WTC11 (cell line): ENCODE results near the gene TMEM263. TPM values are rescaled to one million over a fixed set of nuclear protein-coding genes. Genes with fewer than 3 reads are reported as not detected.
A peak's percentile ranks its signal among the peaks of the same experiment; 100 is the strongest.

Experiments
- ATAC-seq: fragments of 200-7000 bp; cut with Tn5 transposase; 2 replicates; pipeline ENCODE4 v1.10.0; 2021; ENCODE audit warnings: mild to moderate bottlenecking, moderate library complexity
- Bru-seq: library from RNA; stranded (reverse); fragments of 400-500 nt; gene quantifications from one replicate; lab custom pipeline; 2021; lab: Mats Ljungman, UMichigan
- CTCF ChIA-PET: fragments of 300-600 bp; sonication (Branson Sonifier 250); formaldehyde crosslinking; loops from one replicate; lab custom pipeline; 2021; ENCODE audit warnings: antibody characterized with exemption; lab: Charles Lee
- POLR2A ChIA-PET: fragments of 350-600 bp; sonication (Branson Sonifier 250); formaldehyde crosslinking; loops from one replicate; lab custom pipeline; 2021; ENCODE audit warnings: antibody characterized with exemption; lab: Charles Lee
- DNase-seq: peaks from one replicate; pipeline ENCODE4 v3.0.0; 2021; ENCODE audit warnings: low spot score
- H3K27ac Mint-ChIP-seq: 2 replicates; pipeline ENCODE4 v1.8.0; 2021; ENCODE audit warnings: mixed read lengths
- H3K27me3 Mint-ChIP-seq: 2 replicates; pipeline ENCODE4 v1.8.0; 2021; ENCODE audit warnings: low read depth, mild to moderate bottlenecking, moderate library complexity, mixed read lengths
- H3K36me3 Mint-ChIP-seq: 2 replicates; pipeline ENCODE4 v1.8.0; 2021; ENCODE audit warnings: mixed read lengths
- H3K4me1 Mint-ChIP-seq: 2 replicates; pipeline ENCODE4 v1.8.0; 2022; ENCODE audit warnings: mixed read lengths
- H3K4me3 Mint-ChIP-seq: 2 replicates; pipeline ENCODE4 v1.8.0; 2021; ENCODE audit warnings: mild to moderate bottlenecking, moderate library complexity, mixed read lengths
- H3K9me3 Mint-ChIP-seq: 2 replicates; pipeline ENCODE4 v1.8.0; 2021; ENCODE audit warnings: mixed read lengths
- ARID4B ChIP-seq: sonication (generic); formaldehyde crosslinking; IDR thresholded peaks from 2 replicates; pipeline ENCODE4 v1.8.0; 2023; ENCODE audit warnings: missing genetic modification reagents, mild to moderate bottlenecking, borderline replicate concordance
- CTCF ChIP-seq: fragments of 200-600 bp; IDR thresholded peaks from 2 replicates; pipeline ENCODE4 v1.8.0; 2022; ENCODE audit warnings: antibody characterized with exemption
- GABPB1 ChIP-seq: sonication (generic); formaldehyde crosslinking; IDR thresholded peaks from 2 replicates; pipeline ENCODE4 v1.8.1; 2023; ENCODE audit warnings: mild to moderate bottlenecking, missing genetic modification reagents
- IRF1 ChIP-seq: sonication (generic); formaldehyde crosslinking; IDR thresholded peaks from 2 replicates; pipeline ENCODE4 v1.8.0; 2023; ENCODE audit warnings: missing genetic modification reagents
- JAZF1 ChIP-seq: fragments of 250-450 bp; sonication (Bioruptor Pico); IDR thresholded peaks from 2 replicates; pipeline ENCODE4 v1.9.0; 2021; ENCODE audit warnings: moderate library complexity, mild to moderate bottlenecking, inconsistent platforms
- MYBL2 ChIP-seq: sonication (generic); formaldehyde crosslinking; IDR thresholded peaks from 2 replicates; pipeline ENCODE4 v1.8.1; 2023; ENCODE audit warnings: mild to moderate bottlenecking, moderate library complexity, missing genetic modification reagents
- NFATC4 ChIP-seq: fragments of 250-450 bp; sonication (Bioruptor Pico); IDR thresholded peaks from 2 replicates; pipeline ENCODE4 v1.9.0; 2021; ENCODE audit warnings: mild to moderate bottlenecking
- NR1H2 ChIP-seq: sonication (generic); formaldehyde crosslinking; IDR thresholded peaks from 2 replicates; pipeline ENCODE4 v1.9.0; 2021; ENCODE audit warnings: mild to moderate bottlenecking, moderate library complexity, missing genetic modification reagents
- NR2C2 ChIP-seq: sonication (generic); formaldehyde crosslinking; IDR thresholded peaks from 2 replicates; pipeline ENCODE4 v1.8.0; 2022; ENCODE audit warnings: mild to moderate bottlenecking, missing genetic modification reagents
- PREB ChIP-seq: sonication (generic); formaldehyde crosslinking; IDR thresholded peaks from 2 replicates; pipeline ENCODE4 v1.8.1; 2022; ENCODE audit warnings: mild to moderate bottlenecking, missing genetic modification reagents, moderate library complexity, borderline replicate concordance
- RORB ChIP-seq: fragments of 250-450 bp; sonication (Bioruptor Pico); IDR thresholded peaks from 2 replicates; pipeline ENCODE4 v1.9.0; 2021; ENCODE audit warnings: mild to moderate bottlenecking
- STAT6 ChIP-seq: sonication (generic); formaldehyde crosslinking; conservative IDR thresholded peaks from 2 replicates; pipeline ENCODE4 v1.8.1; 2023; ENCODE audit warnings: mild to moderate bottlenecking, low read depth, missing genetic modification reagents, moderate library complexity
- TEAD4 ChIP-seq: sonication (generic); formaldehyde crosslinking; IDR thresholded peaks from 2 replicates; pipeline ENCODE4 v1.8.0; 2022; ENCODE audit warnings: mild to moderate bottlenecking, missing genetic modification reagents
- ZBTB43 ChIP-seq: sonication (generic); formaldehyde crosslinking; IDR thresholded peaks from 2 replicates; pipeline ENCODE4 v1.8.1; 2023; ENCODE audit warnings: mild to moderate bottlenecking, missing genetic modification reagents
- ZNF232 ChIP-seq: sonication (generic); formaldehyde crosslinking; IDR thresholded peaks from 2 replicates; pipeline ENCODE4 v1.8.0; 2022; ENCODE audit warnings: mild to moderate bottlenecking, missing genetic modification reagents
- ZNF317 ChIP-seq: sonication (generic); formaldehyde crosslinking; IDR thresholded peaks from 2 replicates; pipeline ENCODE4 v1.8.1; 2023; ENCODE audit warnings: low read depth, mild to moderate bottlenecking, moderate library complexity, missing genetic modification reagents, borderline replicate concordance
- ZNF532 ChIP-seq: fragments of 250-450 bp; sonication (Bioruptor Pico); IDR thresholded peaks from 2 replicates; pipeline ENCODE4 v1.9.0; 2021; ENCODE audit warnings: mild to moderate bottlenecking, borderline replicate concordance
- long read RNA-seq, 3 experiments: library from RNA in 1 of 3; library from capped mRNA in 1 of 3; library from polyadenylated mRNA in 1 of 3; unstranded in 2 of 3; stranded (forward) in 1 of 3; transcript quantifications; one replicate each; pipeline ENCODE4 v2.0.0, GENCODE V29; 2021
- total RNA-seq: library from RNA; stranded (reverse); gene quantifications from 3 replicates; pipeline ENCODE4 v1.2.3, GENCODE V29; 2021

Gene TMEM263
- total RNA-seq, result 15.2 to 18.0 TPM (median 16.8 TPM) in 3 replicates
- percentile 85 among the genes with signal in this experiment for Bru-seq, nascent RNA
- long read RNA-seq, experiment 1, transcript TMEM263-201 (4 exons, 3,362 nt), result major isoform, 38 of 72 reads
- long read RNA-seq, experiment 1, transcript TMEM263-204 (3 exons, 3,349 nt), result minor isoform, 21 of 72 reads
- long read RNA-seq, experiment 1, partial matches to known transcripts, result 7 of 72 reads
- long read RNA-seq, experiment 1, other reads (novel, unspliced or antisense), result 1 of 72 reads
- long read RNA-seq, experiment 2, transcript TMEM263-201 (4 exons, 3,362 nt), result major isoform, 15 of 30 reads
- long read RNA-seq, experiment 2, partial matches to known transcripts, result 0 of 30 reads
- long read RNA-seq, experiment 2, other reads (novel, unspliced or antisense), result 11 of 30 reads
- long read RNA-seq, experiment 3, partial matches to known transcripts, result 0 of 1 reads
- long read RNA-seq, experiment 3, other reads (novel, unspliced or antisense), result 0 of 1 reads

GRCh38 chr12:106955377-106956047 lies at the start of gene TMEM263:
TSS of gene TMEM263 (plus strand) at chr12:106955907. CDS start at chr12:106967117, 11,210 bp downstream.
- Mint-ChIP-seq H3K27me3 (peaks cover 41% of the 10 kb centered on the region), H3K9me3 (peaks cover 4% of the 10 kb centered on the region; the same call in 1 of the 2 replicates), H3K36me3 (no peaks in the 10 kb centered on the region), H3K4me1 (peaks cover 8% of the 10 kb centered on the region), H3K4me3 (peak within 1 kb of the TSS; percentile 97), H3K27ac (peak within 1 kb of the TSS; percentile 94)
- peak; percentile 89 for DNase-seq
- CTCF ChIA-PET, result interaction anchor here (1.0 to 2.9 kb wide), 5 partner anchors 36 to 598 kb away, joined by 3 to 18 read pairs (median 10); partner anchors contain the start of genes CRY1 and POLR3B
- POLR2A ChIA-PET, result interaction anchor here (0.5 to 1.7 kb wide), 6 partner anchors 31 to 1090 kb away, joined by 3 to 7 read pairs (median 4); partner anchors contain the start of gene MTERF2
- ATAC-seq, result peak; percentile 79
- TF ChIP-seq NR2C2 (CRISPR knock-in tag), result no peak
- TF ChIP-seq ZNF232 (CRISPR knock-in tag), result no peak
- TF ChIP-seq MYBL2 (CRISPR knock-in tag), result peak; percentile 88; the same call in 1 of the 2 replicates
- TF ChIP-seq ZNF532, result no peak
- 0 out of 2 replicates have a peak, but pooled peaks have one; percentile 69 for TF ChIP-seq IRF1 (CRISPR knock-in tag)
- TF ChIP-seq STAT6 (CRISPR knock-in tag), result no peak
- TF ChIP-seq ZBTB43, result 0 out of 2 replicates have a peak, but pooled peaks have one; percentile 43
- TF ChIP-seq ARID4B (CRISPR knock-in tag), result no peak
- TF ChIP-seq ZNF317 (CRISPR knock-in tag), result no peak
- TF ChIP-seq TEAD4 (CRISPR knock-in tag), result no peak
- no peak for TF ChIP-seq NR1H2 (CRISPR knock-in tag)
- no peak for TF ChIP-seq JAZF1 (CRISPR knock-in tag)
- no peak for TF ChIP-seq NFATC4 (CRISPR knock-in tag)
- TF ChIP-seq PREB (CRISPR knock-in tag), result no peak
- peak; percentile 41; the same call in 1 of the 2 replicates for TF ChIP-seq GABPB1 (CRISPR knock-in tag)
- TF ChIP-seq RORB (CRISPR knock-in tag), result peak; percentile 73; the same call in 1 of the 2 replicates
- TF ChIP-seq CTCF, result no peak
